Effector CD4-positive, alpha-beta T cell (primary cell): ENCODE results near the gene LRMDA.

ENCODE experiments used
- DNase-seq: peaks from one replicate; pipeline ENCODE4 v3.0.0-alpha.2; 2020

The LRMDA gene

DNA sequence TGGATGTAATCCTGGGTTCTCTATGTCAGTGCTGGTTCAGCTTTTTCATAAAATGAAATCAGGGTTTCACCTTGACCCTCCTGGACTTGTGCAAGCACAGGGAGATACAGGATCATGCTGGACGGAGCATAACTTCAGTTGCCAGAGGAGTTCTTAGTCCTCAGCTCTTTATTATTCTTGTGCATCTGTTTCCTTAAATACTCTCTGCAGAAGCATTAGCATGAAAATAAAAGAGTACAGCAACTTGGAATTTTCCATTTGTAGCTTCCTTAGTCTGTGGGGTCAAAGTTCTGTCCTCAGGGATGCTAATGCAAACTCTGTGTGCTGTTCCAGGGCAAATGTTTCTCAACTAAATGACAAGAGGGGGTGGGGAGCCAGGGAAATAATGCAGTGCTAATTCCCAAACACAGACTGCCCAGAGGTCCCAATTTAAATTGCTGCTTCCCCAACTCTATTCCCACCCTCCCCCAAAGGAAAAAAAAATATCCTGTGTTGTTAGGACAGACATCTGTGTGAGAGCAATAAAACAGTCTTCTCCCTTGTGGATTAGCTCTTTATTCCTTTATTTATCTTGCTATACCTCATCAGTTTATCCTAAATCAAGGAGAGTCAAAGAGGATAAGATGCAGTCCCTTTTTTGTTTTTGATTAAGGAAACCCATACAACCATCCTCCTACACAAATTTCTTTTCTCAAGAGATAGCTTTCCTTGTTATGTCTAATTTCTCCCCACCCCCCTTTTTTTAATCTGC is 905.0 kb downstream of the LRMDA start:
- DNase-seq = no peak

DNA sequence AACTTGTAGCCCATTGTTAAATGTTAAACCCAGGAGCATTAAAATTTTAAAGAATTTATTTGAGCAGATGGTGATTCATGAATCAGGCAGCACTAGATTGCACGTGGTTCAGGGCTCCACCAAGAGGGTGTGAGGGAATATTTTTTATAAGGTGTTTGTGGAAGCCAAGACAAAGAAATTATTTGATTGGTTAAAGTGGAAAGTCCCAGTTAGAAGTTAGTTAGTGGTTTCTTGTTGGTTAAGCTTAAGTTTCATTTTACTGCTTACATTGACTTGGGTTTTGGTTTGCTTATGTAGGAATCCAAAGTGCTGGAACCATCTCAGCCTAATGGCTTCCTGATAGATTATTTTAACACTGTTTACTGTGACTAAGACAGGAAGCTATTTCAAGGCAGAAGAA is 906.2 kb downstream of the LRMDA start:
- DNase-seq = no peak

DNA sequence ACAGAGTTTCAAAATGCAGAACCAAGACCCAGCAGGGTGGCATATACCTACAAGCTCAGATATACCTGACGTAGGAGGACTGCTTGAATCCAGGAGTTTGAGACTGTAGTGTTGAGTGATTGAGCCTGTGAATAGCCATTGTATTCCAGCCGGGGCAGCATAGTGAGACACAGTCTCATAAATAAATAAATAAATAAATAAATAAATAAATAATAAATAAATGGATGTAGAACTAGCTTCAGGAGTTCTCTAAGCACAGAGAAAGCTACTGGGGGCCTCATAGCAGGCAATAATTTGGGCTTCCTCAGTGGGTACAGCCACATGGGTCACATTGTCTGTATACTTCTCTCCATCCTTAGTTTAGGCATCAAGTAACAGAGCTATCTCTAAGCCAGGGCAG is 906.8 kb downstream of the LRMDA start:
- no peak for DNase-seq

DNA sequence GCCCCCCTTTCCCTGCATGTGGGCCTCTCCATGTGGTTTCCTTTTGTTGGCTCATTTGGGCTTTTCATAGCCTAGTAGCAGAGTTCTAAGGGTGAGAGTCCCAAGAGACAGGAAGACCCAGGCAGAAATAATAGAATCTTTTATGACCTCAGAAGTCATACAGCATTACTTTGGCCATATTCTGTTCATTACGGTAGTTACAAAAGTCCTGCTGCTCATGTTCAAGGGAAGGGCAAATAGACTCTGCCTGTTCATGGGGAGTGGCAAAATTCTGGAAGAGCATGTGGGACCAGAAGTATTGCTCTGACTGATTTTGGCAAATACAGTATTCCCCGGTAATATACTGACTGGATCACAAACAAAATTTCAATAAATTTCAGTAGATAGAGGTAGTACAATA is 910.3 kb downstream of the LRMDA start:
- no peak for DNase-seq

DNA sequence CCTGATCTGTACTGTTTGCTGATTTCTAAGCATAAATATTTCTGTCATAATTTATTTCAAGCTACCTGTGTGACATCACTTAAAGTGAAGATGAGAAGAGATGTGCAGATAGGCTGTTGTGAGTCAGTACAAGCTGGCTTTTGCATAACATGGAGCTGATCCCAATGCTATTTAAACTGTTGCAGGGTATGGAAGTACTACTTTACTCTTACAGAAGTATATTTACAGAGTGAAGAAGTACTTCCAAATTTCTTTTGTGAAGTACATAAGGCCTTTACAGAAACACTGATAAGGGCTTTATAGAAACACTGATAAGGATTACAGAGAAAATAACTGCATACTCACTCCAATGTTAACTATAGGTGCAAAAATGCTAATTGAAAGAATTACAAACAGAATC is 911.6 kb downstream of the LRMDA start:
- no peak for DNase-seq

GRCh38 chr10:76347832-76348231 is 916.4 kb downstream of the LRMDA start:
- DNase-seq = no peak

DNA sequence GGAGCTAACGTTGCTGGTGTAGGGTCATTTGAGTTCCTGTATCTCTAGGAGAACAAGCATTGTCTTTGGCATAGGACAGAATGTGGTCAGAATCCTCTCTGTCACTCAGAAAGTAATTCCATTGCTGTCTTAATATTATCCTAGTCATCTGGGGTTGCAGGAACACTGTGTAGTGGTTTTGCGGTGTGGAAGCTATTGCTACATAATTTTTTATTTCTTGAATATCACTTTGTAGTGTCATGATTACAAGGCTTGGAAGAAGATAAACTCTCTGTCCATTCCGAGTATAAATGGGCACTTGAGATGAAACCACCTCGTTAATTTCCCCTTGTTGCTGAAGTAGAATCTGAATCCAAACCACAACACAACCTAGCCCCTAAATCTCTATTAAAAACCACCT is 919.2 kb downstream of the LRMDA start:
- DNase-seq = no peak

GRCh38 chr10:76352300-76352699 is 920.9 kb downstream of the LRMDA start:
- no peak for DNase-seq

- no peak for DNase-seq
Observed at GRCh38 chr10:76353237-76353851, 921.9 kb downstream of the LRMDA start.

GRCh38 chr10:76354212-76354738 is 922.9 kb downstream of the LRMDA start:
- no peak for DNase-seq

- no peak for DNase-seq
Observed at GRCh38 chr10:76354921-76355320, 923.5 kb downstream of the LRMDA start.

DNA sequence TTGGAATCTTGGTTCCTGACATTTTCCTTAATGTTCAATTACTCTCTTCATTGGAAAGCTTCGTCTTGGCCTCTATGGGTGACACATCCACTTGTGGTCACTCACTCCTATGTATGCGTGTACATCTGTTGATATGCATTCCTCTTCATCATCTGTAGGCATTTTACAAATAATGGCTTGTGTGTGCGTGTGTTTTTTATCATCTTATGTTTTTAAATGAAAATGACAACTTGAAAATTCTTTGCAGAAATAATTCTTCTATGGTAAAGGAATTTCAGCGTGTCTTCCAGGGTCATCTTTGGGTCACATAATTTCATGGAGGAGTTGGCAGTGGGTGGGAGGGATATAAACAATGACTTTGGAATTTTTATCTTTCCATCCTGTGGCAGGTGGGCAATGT is 925.1 kb downstream of the LRMDA start:
- DNase-seq = no peak

DNA sequence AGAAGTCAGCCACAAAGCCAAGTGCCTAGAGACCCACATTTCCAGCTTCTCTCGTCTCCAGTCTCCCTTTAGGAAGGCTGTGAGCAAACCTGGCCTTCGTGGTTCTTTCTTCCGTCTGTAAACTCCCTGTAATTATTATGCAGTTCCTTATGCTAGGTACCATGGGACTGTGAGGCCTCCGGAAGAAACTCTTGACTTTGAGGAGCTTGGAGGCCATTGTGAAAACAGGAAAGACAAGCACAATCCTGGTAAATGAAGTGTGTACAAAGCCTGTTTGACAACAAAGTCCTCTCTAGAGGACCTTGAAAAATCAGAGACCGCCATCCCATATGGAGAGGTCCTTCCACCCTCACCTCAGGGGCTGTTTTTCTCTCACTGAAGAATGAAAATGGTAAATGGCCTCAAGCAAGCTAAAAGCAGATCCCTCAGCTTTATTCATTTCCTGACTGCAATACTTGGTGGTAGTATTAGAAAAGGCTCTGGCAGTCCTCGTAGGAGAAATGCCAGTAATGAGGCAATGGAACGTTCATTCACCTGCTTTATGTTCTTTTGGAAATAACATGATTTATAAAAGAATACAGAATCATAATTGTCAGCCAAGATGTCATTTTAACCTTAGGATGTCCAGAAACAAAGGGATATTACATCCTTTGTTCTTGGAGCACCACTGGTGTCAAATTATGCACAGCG is 926.4 kb downstream of the LRMDA start:
- no peak for DNase-seq

DNA sequence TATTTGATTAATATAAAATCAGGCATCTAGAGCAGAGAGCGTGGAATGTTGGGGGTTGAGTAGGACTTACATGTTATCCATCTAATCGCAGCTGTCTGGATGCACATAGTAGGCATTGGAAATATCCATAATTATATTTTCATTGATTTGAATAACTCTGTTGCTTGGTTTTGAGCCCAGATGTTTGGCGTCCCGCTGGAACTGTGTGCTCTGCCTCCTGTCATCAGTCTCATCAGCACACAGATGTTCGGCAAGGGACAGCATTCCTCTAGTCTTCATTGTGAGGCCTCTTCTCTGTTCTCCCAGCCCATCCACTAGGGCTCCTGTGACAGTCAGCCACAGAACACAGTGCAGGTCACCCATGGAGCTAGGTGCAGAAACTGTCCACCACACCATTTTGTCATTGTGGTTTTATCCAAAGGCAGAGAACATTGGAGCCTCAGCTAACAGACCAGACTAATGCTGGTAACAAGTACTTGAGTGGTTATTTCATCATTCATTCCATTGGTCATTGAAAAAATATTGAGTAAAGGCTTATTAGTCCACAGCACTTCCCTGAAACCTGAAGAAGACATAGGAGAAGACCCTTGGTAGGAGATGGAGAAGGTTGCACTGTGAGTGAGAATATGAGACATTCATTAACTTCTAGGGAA is 927.4 kb downstream of the LRMDA start:
- DNase-seq = no peak

- no peak for DNase-seq
Observed at GRCh38 chr10:76375761-76376160, 944.3 kb downstream of the LRMDA start.

DNA sequence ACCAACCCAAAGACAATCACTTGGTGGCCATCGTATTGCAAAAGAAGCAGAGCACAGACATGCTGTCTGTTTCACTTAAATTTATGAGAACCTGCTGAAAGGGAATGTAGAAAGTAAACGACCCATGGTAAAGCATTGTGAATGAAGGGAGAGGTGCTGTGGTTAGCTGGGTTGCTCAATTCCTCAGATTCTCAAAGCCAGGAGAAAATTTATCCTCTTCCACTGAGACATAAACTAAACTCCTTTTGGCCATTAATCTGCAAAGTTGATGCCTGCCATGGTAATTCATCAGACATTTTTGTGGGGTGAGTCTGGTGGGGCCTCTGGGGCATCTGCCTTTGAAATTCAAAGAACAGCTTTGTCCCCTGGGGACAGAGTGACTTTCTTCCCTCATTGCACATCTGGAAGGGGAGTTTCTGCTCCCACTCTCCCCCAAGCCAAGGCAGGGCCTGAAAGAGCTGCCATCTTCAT is 951.0 kb downstream of the LRMDA start:
- no peak for DNase-seq

- DNase-seq = no peak
Observed at GRCh38 chr10:76388321-76389023, 957.0 kb downstream of the LRMDA start.

DNA sequence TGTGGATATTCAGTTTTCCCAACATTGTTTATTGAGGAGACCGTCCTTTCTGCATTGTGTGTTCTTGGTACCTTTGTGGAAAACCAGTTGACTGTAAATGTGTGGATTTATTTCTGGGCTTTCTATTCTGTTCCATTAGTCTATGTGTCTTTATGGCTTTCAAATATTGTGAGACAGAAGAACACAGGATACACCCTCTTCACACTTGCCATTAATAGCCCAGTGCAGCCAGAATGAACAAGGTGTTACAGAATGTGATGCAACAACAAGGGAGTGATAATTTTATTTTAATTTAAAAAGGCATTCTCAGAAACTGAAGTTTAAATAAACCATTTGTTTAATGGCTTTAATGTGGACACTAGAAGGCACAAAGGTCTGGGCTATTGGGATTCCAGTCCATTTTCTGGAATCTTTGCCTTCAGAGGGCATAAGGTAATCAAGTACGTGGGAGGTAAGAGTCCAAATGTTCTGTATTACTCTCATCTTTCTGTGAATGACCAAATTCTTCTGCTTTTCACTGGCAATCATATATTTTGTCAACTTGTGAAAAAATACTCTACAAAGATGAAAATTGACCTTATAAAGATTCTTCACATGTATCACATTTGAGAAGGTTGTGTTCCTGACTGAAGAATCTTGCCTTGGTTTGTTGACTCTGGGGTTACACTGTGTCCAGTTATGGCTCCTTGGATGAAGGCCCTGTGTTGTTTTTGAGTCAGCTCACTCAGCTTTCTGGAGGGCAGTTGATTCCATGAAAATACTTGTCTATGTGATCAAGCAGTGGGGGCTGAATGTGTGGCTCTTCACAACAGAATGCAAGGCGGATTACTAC is 962.7 kb downstream of the LRMDA start:
- DNase-seq = no peak

DNA sequence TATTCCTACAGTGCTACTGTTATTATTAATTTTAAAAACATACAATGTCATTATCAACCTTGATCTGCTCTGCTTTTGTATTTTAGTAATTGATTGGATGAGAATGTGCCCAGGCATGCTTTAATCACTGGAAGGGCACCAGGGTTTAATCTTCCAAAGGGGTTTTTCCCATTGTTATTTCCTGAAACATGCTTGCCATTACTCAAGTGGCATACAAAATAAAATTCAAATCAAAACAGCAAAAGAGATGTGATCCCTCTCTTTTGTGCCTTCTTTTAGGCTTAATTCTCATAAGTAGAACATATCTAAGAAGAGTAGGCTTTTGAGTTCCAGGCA is 963.3 kb downstream of the LRMDA start:
- DNase-seq = no peak

GRCh38 chr10:76395251-76395650 is 963.8 kb downstream of the LRMDA start:
- no peak for DNase-seq

DNA sequence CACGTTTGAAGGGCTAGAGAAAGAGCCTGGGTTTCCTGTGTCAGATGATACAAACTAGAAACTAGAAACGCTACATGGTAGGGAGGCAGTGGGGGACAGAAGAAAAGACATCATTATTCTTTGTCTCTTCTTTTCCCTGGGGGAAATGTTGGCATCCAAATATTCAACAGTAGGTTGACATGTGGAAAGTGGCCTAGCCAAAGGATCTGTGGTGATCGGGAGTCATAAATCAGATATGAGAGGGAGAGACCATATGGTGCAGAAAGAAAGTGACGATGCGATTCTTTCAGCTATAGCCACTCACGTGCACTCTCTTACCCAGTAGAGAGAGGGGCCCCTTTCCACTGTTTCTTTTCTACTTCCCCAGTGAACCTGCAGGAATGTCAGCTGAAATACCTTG is 964.7 kb downstream of the LRMDA start:
- no peak for DNase-seq
